NCI-H526 treated with DMSO at 0.1 percent for 48 hours (cell line): ENCODE data around the gene GRK7.
"Not testable (repeated sequence)": the region's sequence is repeated elsewhere in the genome, so short reads cannot be mapped to it uniquely, and the experiment has no call there.

Experiments used
- DNase-seq: peaks from one replicate; lab custom pipeline; 2025; lab: John Stamatoyannopoulos, UW

Gene GRK7

GRCh38 chr3:141796081-141796888 is 33.1 kb downstream of the GRK7 start:
- no peak for DNase-seq

DNA sequence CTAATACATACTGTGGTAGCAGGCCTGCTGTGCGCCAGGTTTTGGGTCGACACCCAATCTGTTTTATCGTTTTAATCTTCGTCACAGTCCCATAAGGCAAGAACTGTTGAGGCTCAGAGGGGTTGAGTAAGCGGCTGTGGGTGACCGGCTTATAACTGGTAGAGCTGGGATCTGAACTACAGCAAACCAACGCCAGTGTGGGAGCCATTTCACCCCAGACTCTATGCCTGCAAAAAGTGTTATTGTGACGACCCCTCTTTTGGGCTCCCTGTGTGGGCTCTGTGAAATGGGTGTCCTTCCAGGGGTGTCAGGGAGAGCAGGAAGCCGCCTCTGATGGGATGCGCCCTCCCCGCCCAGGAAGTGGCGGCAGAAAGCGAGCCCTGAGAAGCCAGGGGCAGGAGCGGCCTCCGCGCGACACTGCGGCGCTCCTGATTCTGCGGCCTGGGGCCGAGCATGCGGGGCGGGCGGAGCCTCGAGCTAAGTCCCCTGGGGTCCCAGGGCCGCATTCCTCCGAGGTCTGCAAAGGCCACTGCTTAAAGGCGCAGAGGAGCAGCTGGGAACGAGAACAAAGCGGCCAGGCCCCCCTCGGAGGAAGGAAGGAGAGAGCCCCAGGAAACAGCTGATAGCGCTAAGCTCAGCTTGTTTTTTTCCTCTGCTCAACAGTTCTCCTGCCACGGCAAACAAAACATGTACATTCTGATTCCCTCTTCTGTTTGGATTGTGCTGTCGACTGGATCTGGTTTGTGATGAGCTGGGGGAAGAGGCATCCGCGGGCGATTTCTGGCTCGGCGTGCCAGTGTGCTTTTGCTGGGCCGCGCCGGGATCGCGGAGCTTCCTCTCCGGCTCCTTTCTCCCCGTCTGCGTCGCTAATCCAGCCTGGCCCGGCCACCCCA is 33.9 kb downstream of the GRK7 start:
- no peak for DNase-seq

- no peak for DNase-seq
Measured at GRCh38 chr3:141797819-141798447, 34.7 kb downstream of the GRK7 start.

- DNase-seq, result no peak
Measured at GRCh38 chr3:141798448-141798845, 35.2 kb downstream of the GRK7 start.

GRCh38 chr3:141802316-141803077 is 39.3 kb downstream of the GRK7 start:
- DNase-seq, result no peak

GRCh38 chr3:141803538-141803937 is 40.3 kb downstream of the GRK7 start:
- not testable (repeated sequence) for DNase-seq

- DNase-seq, result no peak
Measured at GRCh38 chr3:141804447-141804777, 41.2 kb downstream of the GRK7 start.

DNA sequence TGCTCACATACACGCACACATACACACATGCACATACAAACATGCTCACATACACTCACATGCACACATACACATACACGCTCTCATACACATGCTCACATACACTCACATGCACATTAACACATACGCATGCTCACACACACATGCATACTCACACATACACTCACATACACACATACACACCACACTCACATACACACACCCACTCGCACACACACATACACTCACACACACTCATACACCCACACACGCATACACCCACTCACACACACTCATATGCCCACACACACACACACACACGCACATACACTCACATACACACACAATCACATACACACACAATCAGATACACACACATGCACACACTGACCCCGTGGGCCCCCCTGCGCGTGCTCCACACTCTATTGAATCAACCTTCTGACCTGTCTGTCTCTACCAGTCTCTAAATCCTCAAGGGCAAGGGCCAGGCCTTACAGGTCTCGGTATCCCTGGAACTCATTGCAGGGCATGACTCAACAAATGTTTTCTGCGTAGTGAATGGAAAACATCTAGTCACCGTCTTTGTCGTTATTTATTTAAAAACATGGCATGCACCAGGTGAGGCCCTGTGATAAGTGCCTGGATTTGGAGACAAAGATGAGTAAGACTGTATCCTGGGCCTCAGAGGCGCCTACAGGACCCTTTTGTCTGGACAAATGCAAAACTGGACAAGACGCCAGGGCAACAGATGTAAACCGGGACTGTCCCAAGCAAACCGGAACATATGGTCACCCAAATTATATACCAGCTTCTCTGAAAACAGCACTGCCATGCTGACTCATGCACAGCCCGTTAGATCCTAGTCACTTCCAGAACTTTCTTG is 41.8 kb downstream of the GRK7 start:
- DNase-seq, result no peak

DNA sequence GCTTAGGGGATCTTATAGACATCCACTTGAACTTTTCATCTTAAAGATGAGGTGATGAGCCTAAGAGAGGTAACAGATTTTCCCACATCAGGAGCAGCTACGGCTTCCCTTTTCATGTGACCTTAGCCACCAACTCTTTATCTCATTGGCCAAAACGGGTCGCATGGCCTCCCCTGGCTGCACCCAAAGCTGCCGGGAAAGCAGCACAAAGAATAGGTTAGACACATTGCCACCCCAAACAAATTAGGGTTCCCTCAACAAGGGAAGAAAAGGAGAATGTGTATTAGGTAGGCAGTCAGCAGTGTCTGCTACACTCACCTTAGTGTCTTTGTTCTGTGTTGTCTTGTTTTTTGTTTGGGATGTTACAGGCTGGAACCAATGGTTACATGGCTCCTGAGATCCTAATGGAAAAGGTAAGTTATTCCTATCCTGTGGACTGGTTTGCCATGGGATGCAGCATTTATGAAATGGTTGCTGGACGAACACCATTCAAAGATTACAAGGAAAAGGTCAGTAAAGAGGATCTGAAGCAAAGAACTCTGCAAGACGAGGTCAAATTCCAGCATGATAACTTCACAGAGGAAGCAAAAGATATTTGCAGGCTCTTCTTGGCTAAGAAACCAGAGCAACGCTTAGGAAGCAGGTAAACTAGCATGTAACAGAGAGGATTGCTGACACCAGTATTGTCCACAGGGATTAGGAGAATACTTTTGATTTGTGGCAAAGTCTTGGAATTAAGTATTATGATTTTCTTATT is 44.2 kb downstream of the GRK7 start:
- no peak for DNase-seq

DNA sequence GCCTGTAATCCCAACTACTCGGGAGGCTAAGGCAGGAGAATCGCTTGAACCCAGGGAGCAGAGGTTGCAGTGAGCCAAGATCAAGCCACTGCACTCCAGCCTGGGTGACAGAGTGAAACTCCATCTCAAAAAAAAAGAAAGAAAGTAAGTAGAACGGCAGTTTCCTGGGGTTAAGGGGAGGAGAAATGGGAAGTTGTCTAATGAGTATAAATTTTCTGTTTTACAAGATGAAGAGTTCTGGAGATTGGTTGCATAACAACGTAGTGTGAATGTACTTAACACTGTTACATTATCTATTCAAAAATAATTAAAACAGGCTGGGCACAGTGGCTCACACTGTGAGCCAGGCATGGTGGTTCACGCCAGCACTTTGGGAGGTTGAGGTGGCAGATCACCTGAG is 45.4 kb downstream of the GRK7 start:
- DNase-seq, result no peak

DNA sequence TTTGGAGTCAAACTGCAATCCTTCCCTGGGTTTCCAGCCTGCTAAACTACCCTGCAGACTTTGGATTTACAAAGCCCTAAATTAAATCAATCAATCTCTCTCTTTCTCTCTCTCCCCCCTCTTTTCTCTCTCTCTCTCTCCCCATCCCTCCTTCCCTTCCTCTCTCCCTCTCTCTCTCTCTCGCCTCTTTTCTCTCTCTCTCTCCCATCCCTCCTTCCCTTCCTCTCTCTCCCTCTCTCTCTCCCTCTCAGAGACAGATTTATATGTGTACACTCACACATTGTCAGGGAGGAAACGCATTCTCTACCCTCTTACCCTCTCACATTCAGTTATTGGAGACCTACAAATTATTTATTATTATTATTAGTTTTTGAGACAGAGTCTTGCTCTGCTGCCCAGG is 47.0 kb downstream of the GRK7 start:
- no peak for DNase-seq

DNA sequence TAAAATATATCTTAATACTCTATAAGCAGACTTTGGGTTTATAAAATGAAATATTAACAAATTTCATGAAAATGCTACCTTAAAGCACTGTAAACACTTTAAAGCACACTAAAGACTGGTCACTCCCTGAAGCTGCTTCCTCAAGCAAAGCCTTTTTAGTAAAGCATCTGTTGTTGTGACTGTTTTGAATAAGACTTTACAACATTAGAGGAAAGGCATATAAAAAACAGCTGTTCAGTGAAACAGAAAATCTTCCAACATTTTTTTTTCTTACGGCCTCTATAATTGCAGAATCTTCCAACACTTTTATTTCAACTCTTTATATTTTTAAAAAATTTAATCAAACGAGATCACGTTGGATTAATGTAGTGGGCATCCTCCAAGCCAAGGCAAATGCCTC is 48.1 kb downstream of the GRK7 start:
- no peak for DNase-seq

GRCh38 chr3:141812084-141812483 is 48.9 kb downstream of the GRK7 start:
- DNase-seq, result no peak

DNA sequence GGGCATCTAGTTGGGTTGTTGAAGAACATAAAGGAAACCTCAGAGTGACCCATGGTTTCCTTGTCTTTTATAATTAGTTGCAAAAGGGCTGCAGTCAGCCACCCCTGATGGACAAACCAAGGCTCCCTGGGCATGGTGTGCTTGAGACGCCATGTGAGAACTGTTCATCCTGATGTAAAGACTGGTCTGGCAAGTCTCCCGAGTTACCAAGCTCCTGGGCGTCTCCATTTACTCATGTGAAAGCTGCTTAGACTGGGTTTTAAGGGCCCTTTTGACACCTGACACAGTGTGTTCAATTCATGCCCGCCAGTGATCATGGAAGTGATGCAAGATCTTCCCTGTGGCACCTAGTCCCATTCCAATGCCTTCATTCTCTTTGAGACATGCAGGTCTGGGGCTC is 49.4 kb downstream of the GRK7 start:
- no peak for DNase-seq
